Brain pericyte (primary cell): Measurements from ENCODE around the gene KIF3A.
"Not testable (repeated sequence)": the region's sequence is repeated elsewhere in the genome, so short reads cannot be mapped to it uniquely, and the experiment has no call there.

Experiments used
- DNase-seq: peaks from one replicate; pipeline ENCODE4 v3.0.0-alpha.2; 2012; ENCODE audit warnings: low read depth, low spot score

Gene KIF3A

DNA sequence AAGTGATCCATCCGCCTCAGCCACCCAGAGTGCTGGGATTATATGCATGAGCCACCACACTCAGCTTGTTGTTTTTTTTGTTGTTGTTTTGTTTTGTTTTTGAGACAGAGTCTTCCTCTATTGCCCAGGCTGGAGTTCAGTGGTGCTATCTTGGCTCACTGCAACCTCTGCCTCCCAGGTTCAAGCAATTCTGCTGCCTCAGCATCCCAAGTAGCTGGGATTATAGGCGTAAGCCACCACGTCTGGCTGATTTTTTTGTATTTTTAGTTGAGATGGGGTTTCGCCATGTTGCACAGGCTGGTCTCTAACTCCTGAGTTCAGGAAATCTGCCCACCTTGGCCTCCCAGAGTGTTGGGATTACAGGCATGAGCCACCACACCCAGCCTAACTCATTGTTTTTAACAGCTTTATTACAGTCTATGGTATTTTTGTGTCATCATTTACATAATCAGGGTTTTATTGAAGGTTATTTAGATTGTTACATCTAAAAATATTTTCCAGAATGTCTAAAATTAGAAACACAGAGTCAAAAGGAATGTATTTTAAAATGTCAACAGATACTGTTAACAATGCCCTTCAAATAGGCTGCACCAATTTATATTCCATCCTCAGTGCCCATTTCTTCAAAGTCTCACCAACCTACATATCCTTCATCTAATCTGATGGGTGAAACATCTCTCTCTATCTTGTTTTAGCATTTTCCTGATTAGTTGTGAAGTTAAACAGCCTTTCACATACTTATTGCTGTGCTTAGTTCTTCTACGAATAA lies 18.6 kb downstream of the KIF3A start:
- DNase-seq, result no peak

DNA sequence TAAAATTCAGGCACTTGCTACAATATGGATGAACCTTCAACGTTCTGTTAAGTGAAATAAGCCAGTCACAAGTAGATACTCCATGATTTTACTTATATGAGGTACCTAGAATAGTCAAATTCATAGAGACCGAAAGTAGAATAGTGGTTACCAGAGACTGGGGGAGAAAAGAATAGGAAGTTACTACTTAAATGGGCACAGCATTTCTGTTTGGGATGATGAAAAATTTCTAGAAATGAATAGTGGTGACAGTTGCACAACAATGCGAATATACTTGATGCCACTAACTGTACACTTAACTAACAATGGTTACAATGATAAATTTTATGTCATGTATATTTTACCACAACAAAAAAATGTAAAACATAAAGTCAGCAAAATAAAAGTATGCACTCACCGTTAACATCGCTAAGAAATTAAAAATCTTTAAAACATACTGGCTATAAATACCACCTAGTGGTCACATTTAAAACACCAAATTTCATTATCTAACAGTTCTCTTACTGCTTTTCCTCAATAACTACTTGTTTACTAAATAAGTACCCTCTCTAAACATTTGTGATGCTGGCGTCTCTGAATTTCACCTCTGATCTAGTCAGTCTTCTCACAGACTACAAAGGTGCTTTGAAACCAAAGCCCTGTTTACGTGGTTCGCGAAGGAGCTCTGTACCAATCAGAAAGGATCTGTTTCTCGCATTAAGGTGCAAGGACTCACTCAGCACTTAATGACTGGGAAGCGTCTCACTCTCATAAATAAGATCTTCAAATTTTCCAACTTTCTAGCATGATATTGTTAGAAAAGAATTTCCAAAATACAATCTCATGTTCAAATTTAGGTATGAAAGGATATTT lies 22.7 kb downstream of the KIF3A start:
- no peak for DNase-seq

DNA sequence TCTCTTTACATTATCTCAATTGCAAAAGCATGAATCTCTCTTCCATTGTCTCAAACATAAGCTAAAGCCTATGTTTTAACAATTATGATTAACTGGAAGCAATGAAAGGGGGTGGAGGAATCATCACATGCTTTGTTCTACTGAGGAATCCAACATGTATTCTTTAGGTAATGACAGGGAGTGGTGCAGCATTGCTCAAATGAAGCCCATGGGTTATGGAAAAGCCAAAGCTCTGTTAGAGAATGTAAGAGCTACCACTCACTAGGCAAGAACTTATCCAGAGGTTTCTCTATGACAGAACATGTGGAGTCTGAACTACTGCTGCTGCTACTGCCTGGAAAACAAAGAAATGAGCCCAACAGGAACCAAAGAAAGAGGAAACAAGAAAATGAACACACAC lies 28.7 kb downstream of the KIF3A start:
- DNase-seq, result no peak

DNA sequence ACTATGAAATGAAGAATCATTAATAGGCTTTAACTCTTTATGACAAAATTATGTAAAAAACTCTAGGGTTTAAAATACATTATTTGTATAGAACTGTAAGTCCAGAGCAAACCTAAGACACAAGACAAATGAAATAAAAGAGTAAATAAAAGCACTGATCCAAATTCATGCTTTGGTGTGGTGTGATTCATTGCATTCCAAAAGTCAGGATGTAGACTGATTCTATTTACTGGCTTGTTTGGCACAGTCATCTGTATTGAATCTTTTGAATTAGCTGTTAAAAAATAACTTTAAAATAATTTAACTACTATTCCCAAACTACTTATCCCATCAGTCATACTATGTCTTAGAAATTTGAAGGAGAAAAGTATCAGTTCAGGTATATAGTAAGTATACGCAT lies 32.5 kb downstream of the KIF3A start:
- DNase-seq, result no peak

DNA sequence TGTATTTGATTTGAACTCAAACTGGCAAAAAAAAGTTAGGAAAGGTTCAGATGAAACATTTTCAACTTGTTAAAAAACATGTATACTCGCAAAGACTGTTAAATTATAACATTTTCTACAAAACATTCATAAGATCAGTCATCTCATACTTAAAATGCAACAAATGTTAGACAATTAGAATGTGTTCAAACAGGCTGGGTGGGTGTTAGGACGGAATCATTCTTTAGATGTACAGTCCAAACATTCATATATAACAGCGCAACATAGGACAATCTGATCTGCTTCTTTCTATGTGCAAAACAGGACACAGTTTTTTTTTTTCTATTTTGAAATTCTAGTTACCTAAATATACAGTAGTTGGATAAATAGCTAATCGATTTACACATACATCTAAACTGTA lies 41.4 kb downstream of the KIF3A start:
- DNase-seq, result no peak

DNA sequence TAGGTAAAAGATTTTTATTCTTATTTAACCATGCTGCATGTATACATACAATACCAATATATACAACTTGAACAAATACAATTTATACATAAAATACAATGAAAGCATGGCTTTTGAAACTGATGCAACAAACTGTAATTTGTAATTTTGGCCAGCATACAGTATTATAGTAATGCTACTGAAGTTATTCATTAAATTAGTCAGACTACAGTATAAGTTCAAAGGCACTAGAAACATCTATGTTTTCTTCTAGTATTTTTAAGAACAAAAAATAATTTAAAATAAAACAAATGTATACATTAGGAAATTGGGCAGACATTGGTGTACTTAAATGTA lies 44.7 kb downstream of the KIF3A start:
- DNase-seq, result no peak

DNA sequence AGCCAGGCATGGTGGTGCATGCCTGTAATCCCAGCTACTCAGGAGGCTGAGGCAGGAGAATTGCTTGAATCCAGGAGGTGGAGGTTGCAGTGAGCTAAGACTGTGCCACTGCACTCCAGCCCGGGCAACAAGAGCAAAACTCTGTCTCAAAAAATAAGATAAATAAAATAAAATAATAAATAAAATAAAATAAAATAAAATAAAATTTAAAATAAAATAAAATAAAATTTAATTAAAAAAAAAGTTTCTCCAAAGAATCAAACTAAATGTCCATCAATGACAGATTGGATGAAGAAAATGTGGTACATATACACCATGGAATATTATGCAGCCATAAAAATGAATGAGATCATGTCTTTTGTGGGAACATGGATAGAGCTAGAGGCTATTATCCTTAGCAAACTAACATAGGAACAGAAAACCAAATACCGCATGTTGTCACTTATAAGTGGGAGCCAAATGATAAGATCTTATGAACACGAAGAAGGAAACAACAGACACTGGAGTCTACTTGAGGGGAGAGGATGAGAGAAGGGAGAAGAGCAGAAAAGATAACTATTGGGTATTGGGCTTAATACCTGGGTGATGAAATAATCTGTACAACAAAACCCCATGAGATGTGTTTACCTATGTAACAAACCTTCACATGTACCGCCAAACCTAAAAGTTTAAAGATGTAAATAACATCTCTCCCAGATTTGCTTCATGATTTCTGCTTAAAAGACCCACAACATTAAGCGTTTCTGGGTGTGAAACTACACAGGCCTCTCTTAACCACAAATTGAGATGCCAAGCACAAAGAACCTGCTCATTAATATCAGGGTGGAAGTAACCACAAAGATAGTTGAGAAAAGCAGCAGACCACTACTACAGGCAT lies 45.4 kb downstream of the KIF3A start:
- not testable (repeated sequence) for DNase-seq

DNA sequence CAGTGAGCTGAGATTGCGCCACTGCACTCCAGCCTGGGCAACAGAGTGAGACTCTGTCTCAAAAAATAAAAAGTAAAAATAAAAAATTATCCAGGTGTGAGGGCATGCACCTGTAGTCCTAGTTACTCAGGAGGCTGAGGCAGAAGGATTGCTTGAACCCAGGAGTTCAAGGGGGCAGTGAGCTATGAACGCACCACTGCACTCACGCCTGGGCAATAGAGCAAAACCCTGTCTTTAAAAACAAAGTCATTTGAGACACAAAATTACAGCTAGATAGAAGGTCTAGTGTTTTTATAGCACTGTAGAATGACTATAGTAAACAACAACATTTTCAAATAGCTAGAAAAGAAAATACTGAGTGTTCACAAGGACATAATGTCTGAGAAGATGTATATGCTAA lies 47.2 kb downstream of the KIF3A start:
- DNase-seq, result no peak

DNA sequence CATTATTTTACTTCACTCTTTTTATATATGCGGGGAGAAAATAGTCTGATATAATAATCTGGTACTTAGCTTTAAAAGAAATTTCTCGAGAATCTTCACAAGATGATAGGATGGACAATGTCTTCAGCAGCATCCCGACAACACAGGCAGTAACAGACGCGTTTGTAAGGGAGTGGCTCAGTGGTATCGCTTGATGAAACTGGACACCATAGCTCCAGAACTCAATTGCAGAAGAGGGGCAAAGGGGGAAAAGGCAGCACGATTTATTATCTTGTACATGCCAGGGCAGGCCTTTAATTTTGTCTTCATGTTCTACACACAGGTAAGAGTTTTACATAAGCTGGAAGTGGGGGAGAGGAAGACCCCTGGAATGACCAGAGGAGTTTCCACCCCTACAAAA lies 47.8 kb downstream of the KIF3A start:
- DNase-seq, result no peak

DNA sequence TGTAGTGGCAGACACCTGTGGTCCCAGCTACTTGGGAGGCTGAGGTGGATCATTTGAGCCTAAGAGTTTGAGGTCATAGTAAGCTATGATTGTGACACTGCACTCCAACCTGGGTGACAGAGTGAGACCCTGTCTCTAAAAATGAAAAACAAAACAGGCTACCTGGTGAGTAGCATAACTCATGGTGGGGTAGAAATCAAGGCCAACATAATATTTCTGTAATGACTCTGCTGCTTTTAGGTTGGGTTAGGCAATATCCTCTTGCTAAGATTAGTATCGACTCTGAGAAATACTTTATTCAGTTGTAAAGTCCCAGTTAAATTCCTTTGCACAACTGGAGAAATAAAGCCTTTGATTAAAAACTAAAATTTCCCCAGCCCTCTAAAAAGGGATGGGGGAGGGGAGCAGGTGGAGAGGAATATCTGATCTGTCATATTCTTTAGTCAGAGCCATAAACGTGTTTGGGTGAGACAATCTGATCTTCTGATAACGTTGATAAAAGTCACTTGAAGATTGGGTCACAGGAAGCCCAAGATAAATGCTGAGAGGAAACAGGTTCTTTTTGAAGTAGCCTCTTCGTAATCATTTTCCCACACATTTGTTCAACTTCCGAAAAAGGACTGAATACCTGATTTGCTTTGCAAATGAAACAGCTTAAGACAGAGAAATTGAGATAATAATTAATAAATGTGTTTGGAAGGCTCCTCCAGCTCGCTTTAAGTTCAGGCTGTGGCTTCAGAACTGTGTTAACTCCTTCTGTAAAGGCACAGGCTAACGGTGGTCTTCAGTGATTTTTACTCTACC lies 48.6 kb downstream of the KIF3A start:
- DNase-seq, result no peak

DNA sequence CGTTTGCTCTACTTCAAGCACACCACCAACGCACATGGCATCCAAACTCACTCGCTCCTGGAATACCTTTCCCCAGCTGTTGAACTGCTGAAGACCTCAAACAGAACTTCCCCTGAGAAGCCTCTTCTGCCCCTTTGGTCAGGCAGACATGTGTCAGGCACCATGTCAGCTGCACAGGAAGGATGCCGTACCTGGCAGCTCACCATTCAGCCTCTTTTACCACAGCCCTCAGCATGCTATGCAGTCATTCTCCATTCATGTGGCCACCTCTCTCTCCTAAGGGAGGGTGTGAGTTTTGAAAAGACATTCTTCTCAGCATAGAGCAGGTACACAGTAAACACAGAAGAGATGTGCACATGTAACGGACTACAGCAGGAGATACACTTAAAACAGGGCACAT lies 49.4 kb downstream of the KIF3A start:
- no peak for DNase-seq

DNA sequence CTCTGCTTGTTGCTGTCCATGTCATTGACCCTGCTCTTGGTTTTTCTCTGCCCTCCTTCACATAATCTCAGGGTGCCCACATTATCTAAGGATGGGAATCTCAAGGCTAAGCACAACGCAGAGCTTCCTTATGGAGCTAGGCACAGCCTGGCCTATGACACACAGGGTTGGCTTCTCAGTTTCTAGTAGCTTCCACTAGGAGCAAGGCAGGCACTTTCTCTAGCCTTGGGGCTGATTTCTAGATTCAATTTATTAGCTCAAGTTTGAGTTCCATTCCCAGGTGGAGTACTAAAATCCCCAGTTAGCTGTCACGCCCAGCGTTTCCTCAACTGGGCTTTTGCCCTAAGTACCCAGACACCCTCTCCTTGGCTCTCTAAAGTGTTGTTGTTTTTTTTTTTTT lies 51.2 kb downstream of the KIF3A start:
- no peak for DNase-seq

DNA sequence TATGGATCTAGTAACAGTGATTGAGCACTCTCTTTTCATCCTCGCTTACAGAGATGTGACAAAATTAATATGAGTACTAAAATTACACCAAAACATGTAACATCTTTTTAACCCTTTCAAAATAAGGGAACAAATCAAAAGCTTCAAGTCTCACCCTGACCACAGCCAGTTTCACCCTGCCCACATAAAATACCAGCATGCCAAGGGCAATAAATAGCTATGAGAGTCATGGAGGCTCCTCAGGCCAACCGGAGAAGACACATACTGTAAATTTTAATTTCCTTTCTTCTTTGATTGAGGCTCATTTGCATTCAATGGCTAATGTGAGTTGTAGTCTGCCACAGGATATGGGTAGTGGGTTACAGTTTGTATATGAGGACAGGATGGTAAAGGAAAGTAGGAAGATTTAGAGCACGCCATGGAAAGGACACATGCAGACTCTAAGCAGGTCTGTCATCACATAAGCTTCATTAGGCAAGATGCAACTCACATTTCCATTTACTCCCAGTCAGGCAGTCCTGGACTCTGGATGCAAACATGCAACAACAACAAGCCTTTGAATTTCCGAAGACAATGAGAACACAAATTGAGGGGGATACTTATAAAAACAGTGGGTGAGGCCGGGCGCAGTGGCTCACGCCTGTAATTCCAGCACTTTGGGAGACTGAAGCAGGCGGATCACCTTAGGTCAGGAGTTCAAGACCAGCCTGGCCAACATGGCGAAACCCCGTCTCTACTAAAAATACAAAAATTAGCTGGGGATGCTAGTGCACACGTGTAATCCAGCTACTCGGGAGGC lies 52.2 kb downstream of the KIF3A start:
- no peak for DNase-seq

DNA sequence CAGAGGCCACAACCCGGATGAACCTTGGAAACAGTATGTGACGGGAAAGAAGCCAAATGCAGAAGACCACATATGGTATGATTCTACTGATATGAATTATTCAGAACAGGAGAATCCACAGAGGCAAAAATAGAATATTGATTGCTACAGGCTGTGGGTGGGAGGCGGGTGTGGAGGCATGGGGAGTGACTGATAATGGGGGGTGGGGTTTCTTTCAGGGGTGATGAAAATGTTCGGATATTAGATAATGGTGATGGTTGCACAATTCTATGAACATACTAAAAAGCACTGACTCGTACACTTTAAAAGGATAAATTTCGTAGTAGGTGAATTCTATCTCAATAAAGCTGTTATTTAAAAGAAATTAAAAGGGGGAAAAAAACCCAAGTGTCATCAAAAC lies 52.9 kb downstream of the KIF3A start:
- no peak for DNase-seq

DNA sequence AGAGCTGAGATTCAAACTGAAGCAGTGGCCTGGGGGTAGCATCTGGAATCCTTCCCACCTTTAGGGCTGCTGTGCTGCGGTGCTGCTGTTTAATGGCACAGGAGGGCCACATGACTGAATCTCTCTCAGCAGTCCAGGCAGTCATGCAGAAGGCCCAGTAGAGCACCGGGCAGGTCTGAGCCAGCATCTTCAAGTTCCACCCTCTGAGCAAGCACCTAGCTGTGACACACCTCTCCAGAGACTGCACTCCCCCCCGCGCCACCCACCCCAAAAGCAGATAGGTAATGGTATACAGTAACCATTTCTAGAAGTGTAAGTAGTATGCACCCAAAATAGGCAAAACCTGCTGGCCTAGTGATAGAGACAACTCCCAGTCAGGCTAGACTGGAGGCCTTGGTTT lies 55.4 kb downstream of the KIF3A start:
- DNase-seq, result no peak

DNA sequence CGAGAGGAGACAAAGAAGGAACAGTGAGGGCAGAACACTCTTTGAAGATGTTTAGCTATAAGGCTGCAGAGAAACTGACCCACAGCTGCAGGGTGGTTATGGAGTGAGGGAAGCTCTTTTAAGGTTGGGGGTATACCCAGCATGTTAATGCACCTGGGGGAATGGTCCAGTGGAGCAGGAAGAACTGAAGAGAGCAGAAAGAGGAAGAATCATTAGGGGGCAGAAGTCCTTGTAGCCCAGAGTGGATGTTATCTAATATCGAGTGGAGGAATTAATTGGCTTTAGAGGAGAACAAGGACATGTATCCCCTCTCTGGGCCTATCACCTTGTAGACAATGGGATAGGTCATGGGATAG lies 55.9 kb downstream of the KIF3A start:
- no peak for DNase-seq

DNA sequence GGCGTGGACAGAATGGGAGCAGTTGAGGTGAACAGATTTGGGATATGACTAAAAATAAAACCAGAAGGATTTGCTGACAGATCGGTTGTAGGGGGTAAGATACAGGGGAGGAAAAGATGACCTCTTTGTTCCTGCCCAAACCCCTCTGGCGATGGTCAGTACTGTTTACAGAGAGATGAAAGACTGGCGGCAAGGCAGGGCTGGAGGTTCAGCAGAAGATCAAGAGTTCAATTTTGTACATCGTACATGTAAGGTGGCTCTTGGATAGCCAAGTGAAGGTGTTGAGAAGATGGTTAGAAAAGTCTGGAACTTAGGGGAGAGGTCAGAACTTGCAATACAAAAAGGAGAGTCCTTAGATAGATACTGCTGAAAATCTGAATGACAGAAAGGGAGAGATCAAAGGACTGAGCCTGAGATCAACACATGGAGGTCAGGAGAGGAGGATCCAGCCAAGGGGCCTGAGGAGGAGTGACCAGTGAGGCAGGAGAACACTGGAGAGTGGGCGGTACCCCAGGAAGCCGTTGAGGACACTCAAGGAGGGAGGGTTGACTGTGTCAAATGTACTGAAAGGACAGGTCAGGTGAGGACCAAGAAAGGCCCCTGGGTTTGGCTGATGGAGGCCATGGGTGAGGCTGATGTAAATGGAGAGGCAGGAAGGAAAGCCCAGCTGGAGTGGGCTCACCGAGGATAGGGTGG lies 56.4 kb downstream of the KIF3A start:
- no peak for DNase-seq

DNA sequence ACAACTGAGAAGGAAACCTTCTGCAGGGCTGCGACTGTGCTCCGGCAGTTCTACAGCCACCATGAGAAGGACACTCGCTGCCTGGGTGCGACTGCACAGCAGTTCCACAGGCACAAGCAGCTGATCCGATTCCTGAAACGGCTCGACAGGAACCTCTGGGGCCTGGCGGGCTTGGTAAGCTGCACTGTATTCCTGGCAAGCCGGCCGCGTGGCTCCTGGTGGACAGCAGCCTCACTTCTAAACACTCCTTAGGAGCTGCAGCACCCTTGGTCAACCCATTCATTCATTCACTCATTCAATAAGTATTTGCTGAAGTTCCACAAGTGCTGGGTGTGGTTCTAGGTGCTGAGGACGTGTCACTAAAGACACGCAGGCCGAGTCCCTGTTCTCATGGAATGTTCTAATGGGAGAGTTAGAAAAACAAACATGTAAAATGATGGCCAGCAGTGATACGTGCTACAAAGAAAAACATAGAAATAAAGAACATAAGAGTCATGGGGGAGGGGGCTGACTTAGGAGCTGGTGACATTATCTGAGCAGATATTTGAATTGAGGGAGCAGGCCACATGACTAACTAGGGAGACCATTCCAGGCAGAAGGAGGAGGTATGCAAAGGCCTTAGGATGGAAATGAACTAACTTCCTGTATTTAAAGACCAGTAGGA lies 57.5 kb downstream of the KIF3A start:
- DNase-seq, result no peak

DNA sequence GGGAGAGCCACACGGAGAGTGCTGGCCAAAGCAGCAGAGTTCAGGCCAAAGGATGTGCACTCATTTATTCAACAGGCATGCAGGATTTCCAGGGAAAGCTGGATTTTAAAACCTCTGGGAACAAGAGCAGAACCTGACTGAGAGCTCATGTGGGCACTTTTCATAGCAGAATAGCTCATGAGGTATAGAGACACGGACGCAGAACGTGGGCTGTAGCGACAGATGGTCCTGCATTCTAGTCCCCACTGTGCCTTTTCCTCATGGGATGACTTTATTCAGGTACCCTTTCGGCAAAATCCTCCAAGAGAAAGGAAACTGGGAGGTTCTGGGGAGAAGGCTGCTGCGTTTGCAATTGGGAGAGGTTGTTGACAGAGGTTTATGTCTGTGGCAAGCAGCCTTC lies 58.2 kb downstream of the KIF3A start:
- DNase-seq, result no peak

DNA sequence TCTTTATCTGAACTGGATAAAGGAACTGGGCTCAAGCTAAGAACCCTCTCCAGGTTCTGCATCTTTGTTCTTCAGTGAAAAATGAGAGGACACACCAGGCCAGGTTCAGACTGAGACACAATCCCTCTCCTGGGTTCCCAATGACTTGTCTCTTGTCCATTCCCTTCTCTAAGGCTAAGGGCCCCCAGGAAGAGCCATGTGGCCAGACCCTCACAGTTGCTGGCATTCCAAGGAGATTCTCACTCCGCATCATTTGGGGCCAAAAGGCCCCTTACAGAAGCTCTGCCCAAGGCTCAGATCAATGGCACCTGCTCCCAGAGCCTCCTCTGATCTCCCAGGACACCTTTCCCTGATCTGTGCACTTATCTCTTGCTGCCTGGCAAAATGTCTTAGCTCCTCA lies 58.6 kb downstream of the KIF3A start:
- DNase-seq, result no peak
